RWPE1 (cell line): ENCODE measurements around the gene RUNX2.

Experiments
- CTCF ChIA-PET: fragments of 350-600 bp; sonication (Branson Sonifier 250); formaldehyde crosslinking; extraction: SDS; loops from one replicate; lab custom pipeline; 2021; lab: Yijun Ruan, JAX
- POLR2A ChIA-PET: fragments of 400-600 bp; formaldehyde crosslinking; extraction: SDS; loops from one replicate; lab custom pipeline; 2020; ENCODE audit warnings: antibody characterized with exemption; ENCODE audit not compliant: low non-redundant PET; lab: Yijun Ruan, JAX
- DNase-seq: peaks from one replicate; pipeline ENCODE4 v3.0.0; 2012; ENCODE audit warnings: low spot score
- H3K27ac ChIP-seq: fragments of 450-650 bp; 2 replicates; pipeline ENCODE4 v1.5.1; 2017
- TF ChIP-seq, protein P1 (sequence below): fragments of 450-650 bp; conservative IDR thresholded peaks from 2 replicates; pipeline ENCODE4 v1.5.1; 2017; ENCODE audit warnings: low read depth, mild to moderate bottlenecking

RUNX2 gene

DNA sequence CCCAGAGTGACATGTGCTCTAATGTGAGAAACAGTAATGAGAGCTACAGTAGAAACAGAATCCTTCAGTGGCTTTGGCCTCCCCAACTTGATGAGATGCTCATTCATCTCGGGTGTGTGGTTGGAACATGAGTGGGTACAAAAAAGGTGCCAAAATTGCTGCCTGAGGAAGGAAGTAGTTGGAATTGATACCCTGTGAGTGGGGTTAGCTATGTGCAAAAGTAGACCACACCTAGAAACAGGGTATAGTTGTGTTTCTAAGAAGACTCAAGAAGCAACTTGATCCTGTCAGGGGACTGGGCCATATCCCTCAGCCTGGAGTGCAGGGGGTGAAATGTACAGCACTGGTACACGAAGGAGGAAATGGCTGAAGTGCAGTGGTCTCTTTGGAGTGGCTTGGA lies 256.0 kb downstream of the RUNX2 start:
- ChIA-PET CTCF (interaction anchor here (0.5 to 0.6 kb wide), 2 partner anchors 130 to 287 kb away, joined by 3 to 6 read pairs; no protein-coding TSS in a partner anchor), POLR2A (no interaction called here)
- H3K27ac ChIP-seq = no peak overlapping the region
- DNase-seq = no peak
- TF ChIP-seq, protein P1, sequence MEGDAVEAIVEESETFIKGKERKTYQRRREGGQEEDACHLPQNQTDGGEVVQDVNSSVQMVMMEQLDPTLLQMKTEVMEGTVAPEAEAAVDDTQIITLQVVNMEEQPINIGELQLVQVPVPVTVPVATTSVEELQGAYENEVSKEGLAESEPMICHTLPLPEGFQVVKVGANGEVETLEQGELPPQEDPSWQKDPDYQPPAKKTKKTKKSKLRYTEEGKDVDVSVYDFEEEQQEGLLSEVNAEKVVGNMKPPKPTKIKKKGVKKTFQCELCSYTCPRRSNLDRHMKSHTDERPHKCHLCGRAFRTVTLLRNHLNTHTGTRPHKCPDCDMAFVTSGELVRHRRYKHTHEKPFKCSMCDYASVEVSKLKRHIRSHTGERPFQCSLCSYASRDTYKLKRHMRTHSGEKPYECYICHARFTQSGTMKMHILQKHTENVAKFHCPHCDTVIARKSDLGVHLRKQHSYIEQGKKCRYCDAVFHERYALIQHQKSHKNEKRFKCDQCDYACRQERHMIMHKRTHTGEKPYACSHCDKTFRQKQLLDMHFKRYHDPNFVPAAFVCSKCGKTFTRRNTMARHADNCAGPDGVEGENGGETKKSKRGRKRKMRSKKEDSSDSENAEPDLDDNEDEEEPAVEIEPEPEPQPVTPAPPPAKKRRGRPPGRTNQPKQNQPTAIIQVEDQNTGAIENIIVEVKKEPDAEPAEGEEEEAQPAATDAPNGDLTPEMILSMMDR = no peak

- ChIA-PET CTCF (interaction anchor here (0.7 kb wide), 1 partner anchor 1111 kb away, joined by 3 read pairs; no protein-coding TSS in a partner anchor), POLR2A (no interaction called here)
- TF ChIP-seq, protein P1 = no peak
- DNase-seq = peak; percentile 33
- H3K27ac ChIP-seq = no peak overlapping the region
These were observed 258.4 kb downstream of the RUNX2 start for GRCh38 chr6:45586216-45587171.

GRCh38 chr6:45587229-45588060 lies 259.3 kb downstream of the RUNX2 start:
- ChIA-PET CTCF (no interaction called here), POLR2A (no interaction called here)

GRCh38 chr6:45589367-45589766 lies 261.2 kb downstream of the RUNX2 start:
- POLR2A ChIA-PET = no interaction called here
- no peak for DNase-seq
- TF ChIP-seq, protein P1 = no peak
- CTCF ChIA-PET = no interaction called here
- H3K27ac ChIP-seq = no peak overlapping the region

More at GRCh38 chr6:45587229-45588060, 259.3 kb downstream of the RUNX2 start:
- DNase-seq = no peak
- TF ChIP-seq, protein P1 = no peak
- H3K27ac ChIP-seq = no peak overlapping the region

- DNase-seq = peak; percentile 81
- POLR2A ChIA-PET = no interaction called here
- CTCF ChIA-PET = no interaction called here
- TF ChIP-seq, protein P1 = no peak
- H3K27ac ChIP-seq = no peak overlapping the region
These were observed 262.1 kb downstream of the RUNX2 start for GRCh38 chr6:45590226-45590625.

- POLR2A ChIA-PET = no interaction called here
- no peak for DNase-seq
- H3K27ac ChIP-seq = peak overlapping the region; percentile 70
- TF ChIP-seq, protein P1 = no peak
- CTCF ChIA-PET = no interaction called here
These were observed 262.6 kb downstream of the RUNX2 start for GRCh38 chr6:45590696-45591184.
